ENCODE results near the gene DLK1.

DNA sequence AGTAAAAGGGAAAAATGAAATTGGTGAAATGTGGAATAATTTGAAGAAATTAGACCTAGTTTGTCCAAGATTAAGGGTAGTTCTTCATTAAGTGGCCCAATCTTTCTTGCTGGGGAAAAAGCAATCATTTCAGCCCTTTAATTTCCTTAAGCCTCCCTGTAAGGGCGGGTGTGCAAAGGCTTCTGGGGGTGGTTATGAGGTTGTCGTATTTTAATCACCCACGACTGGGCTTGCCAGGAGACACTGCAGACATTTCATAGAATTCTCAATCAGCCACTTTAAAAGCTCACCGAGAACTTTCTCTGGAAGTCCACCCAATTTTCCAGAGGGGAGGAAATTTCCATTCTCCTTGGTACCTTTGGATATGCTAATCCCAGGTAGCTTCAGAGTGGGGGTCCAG lies 43.4 kb downstream of the DLK1 start:
- TF ChIP-seq, protein P1, sequence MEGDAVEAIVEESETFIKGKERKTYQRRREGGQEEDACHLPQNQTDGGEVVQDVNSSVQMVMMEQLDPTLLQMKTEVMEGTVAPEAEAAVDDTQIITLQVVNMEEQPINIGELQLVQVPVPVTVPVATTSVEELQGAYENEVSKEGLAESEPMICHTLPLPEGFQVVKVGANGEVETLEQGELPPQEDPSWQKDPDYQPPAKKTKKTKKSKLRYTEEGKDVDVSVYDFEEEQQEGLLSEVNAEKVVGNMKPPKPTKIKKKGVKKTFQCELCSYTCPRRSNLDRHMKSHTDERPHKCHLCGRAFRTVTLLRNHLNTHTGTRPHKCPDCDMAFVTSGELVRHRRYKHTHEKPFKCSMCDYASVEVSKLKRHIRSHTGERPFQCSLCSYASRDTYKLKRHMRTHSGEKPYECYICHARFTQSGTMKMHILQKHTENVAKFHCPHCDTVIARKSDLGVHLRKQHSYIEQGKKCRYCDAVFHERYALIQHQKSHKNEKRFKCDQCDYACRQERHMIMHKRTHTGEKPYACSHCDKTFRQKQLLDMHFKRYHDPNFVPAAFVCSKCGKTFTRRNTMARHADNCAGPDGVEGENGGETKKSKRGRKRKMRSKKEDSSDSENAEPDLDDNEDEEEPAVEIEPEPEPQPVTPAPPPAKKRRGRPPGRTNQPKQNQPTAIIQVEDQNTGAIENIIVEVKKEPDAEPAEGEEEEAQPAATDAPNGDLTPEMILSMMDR (IDR thresholded peaks at IDR 0.05) = no peak
- no peak for TF ChIP-seq POLR2A (IDR thresholded peaks at IDR 0.05)
- no peak for TF ChIP-seq POLR2AphosphoS5 (IDR thresholded peaks at IDR 0.05)
